ENCODE data around the gene ASXL1. TPM values are rescaled to one million over a fixed set of nuclear protein-coding genes. Genes with fewer than 3 reads are reported as not detected.

ASXL1 gene
- total RNA-seq, 1 experiment from 2014 or later = 52.2 TPM

GRCh38 chr20:32366380-32366779 lies 8.2 kb downstream of the ASXL1 start (continued):
- TF ChIP-seq YY1 (IDR thresholded peaks at IDR 0.05; ENCODE audit: extremely low read depth, insufficient replicate concordance, low read depth, low read length) = no peak

DNA sequence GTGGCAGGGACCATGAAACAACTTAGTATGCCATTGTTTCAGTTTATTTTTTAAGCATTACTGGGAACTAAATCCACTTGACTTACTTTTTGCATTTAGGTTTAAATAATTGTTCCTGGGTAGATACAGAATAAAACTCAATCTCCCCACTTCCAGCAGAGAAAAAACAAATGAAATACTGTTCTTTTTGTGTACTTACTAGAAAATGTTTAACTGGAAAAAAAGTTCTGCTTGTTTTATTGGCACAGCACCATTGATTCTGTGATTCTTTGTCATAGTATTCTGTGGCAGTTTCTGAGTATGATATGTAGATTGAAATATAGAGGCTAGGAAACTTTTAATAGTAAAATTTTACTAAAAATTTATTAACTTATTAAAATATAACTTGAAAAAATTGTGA lies 10.2 kb downstream of the ASXL1 start:
- Histone ChIP-seq H3K9me2 (ENCODE audit: insufficient read depth) (no peaks in the 10 kb centered on the region), H3K36me3 (ENCODE audit: control insufficient read depth in 1 of 2, insufficient read depth in 2 of 2, low read length in 2 of 2) (peaks cover 7 to 19% of the 10 kb centered on the region in 2 experiments), H3K9me3 (ENCODE audit: control insufficient read depth in 1 of 2, insufficient read depth in 1 of 2, low read depth in 1 of 2, low read length in 2 of 2) (no peaks in the 10 kb centered on the region), H3K4me2 (ENCODE audit: low read length) (no peak overlapping the region), H4K20me1 (ENCODE audit: insufficient read depth) (0 out of 2 replicates have a peak, but pooled peaks cover 5% of the 10 kb centered on the region), H2AFZ (ENCODE audit: low read depth, low read length, poor library complexity, severe bottlenecking) (no peak overlapping the region), H3K27ac (ENCODE audit: low read depth, low read length) (no peak overlapping the region), H3K4me3 (replicated peaks in 1 of 2; ENCODE audit: low read depth in 1 of 2, low read length in 2 of 2) (no peak overlapping the region), H3K4me1 (ENCODE audit: control insufficient read depth in 1 of 2, insufficient read depth in 2 of 2, low read length in 2 of 2) (no peaks in the 10 kb centered on the region), H3K79me2 (ENCODE audit: insufficient read depth, low read length) (peaks cover 92% of the 10 kb centered on the region), H3K9ac (ENCODE audit: low read length) (no peak overlapping the region), H3K27me3 (ENCODE audit: insufficient read depth, low read length) (no peaks in the 10 kb centered on the region)
- TF ChIP-seq POLR2AphosphoS5 (IDR thresholded peaks at IDR 0.05; ENCODE audit: low read depth, low read length) = no peak
- no peak for TF ChIP-seq ZNF274 (IDR thresholded peaks at IDR 0.05; ENCODE audit: low read depth, low read length)
- no peak for TF ChIP-seq RAD21 (IDR thresholded peaks at IDR 0.05; ENCODE audit: low read depth)
- no peak for TF ChIP-seq CBX3 (IDR thresholded peaks at IDR 0.05; ENCODE audit: low read depth)
- TF ChIP-seq SRF (IDR thresholded peaks at IDR 0.05; ENCODE audit: low read depth) = no peak
- TF ChIP-seq EZH2 (IDR thresholded peaks at IDR 0.05) = no peak
- TF ChIP-seq TCF7L2 (IDR thresholded peaks at IDR 0.05; ENCODE audit: borderline replicate concordance, extremely low read depth, insufficient read depth, insufficient read length) = no peak
- no peak for TF ChIP-seq ELF1 (IDR thresholded peaks at IDR 0.05; ENCODE audit: borderline replicate concordance, low read depth)
- TF ChIP-seq, protein P1, sequence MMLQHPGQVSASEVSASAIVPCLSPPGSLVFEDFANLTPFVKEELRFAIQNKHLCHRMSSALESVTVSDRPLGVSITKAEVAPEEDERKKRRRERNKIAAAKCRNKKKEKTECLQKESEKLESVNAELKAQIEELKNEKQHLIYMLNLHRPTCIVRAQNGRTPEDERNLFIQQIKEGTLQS (IDR thresholded peaks at IDR 0.05) = no peak
- no peak for TF ChIP-seq MAX (IDR thresholded peaks at IDR 0.05)
- no peak for TF ChIP-seq EZH2phosphoT487 (IDR thresholded peaks at IDR 0.05; ENCODE audit: borderline replicate concordance)
- no peak for TF ChIP-seq CEBPB (IDR thresholded peaks at IDR 0.05; ENCODE audit: low read depth)
- no peak for TF ChIP-seq FOSL1 (IDR thresholded peaks at IDR 0.05; ENCODE audit: low read depth)
- no TSS peak for BruUV-seq (replicated peaks)
- DNase-seq (ENCODE audit: low read depth, low spot score) (no peak), ATAC-seq (no peak)
- ChIA-PET RAD21 (ENCODE audit: low non-redundant PET in 1 of 2, low total read pairs in 2 of 2, uncharacterized antibody in 2 of 2, unreplicated experiment in 2 of 2) (no interaction called here), CTCF (no interaction called here), POLR2A (interaction anchor here (0.9 kb wide), 1 partner anchor 10 kb away, joined by 4 read pairs; the partner anchor contains the start of gene ASXL1)
- intact Hi-C loops (cut with micrococcal nuclease) = no loop called here
